ENCODE measurements around the gene ELP5.

The ELP5 gene

DNA sequence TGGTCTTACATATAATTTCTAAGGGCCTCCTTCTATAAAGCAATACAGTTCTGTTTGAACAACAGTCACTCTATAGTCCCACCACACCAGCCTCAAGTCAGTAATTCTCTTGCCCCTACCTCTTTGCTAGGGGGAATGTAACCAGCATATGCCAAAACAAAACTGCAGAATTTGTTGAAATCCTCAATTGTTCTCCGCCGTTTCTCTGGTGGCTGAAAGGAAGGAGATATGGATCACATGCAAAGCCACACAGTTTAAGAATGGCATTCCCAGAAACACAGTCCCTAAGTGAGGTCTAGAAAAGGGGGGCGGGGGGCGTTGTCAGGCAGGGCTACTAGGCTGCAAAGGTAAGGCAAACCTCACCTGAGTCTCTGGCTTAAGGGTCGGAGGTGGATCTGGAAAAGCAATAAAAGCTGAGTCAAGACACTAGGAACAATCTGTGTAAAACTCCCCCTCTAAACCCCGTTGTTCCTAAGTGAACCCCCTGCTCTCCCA lies 14.7 kb upstream of the ELP5 start:
- DNase-seq (ENCODE audit: extremely low read depth, insufficient read length): no peak
- H3K36me3 ChIP-seq (ENCODE audit: control insufficient read depth, insufficient read depth, low read length): peaks cover 18% of the 10 kb centered on the region
- H3K27me3 ChIP-seq (replicated peaks; ENCODE audit: control insufficient read depth, insufficient read depth, low read length): no peaks in the 10 kb centered on the region
- TF ChIP-seq CTCF (IDR thresholded peaks at IDR 0.05; ENCODE audit: insufficient read depth, low read length, poor library complexity, severe bottlenecking): no peak
- H3K4me3 ChIP-seq (replicated peaks; ENCODE audit: low read depth, low read length): peak overlapping the region; percentile 97

- no peak for TF ChIP-seq CTCF (IDR thresholded peaks at IDR 0.05; ENCODE audit: insufficient read depth, low read length, poor library complexity, severe bottlenecking)
- H3K36me3 ChIP-seq (ENCODE audit: control insufficient read depth, insufficient read depth, low read length): peaks cover 18% of the 10 kb centered on the region
- no peaks in the 10 kb centered on the region for H3K27me3 ChIP-seq (replicated peaks; ENCODE audit: control insufficient read depth, insufficient read depth, low read length)
- peak overlapping the region; percentile 97 for H3K4me3 ChIP-seq (replicated peaks; ENCODE audit: low read depth, low read length)
- peak; percentile 86 for DNase-seq (ENCODE audit: extremely low read depth, insufficient read length)
These were observed 14.1 kb upstream of the ELP5 start for GRCh38 chr17:7237761-7238419.

- H3K27me3 ChIP-seq (replicated peaks; ENCODE audit: control insufficient read depth, insufficient read depth, low read length): no peaks in the 10 kb centered on the region
- peaks cover 19% of the 10 kb centered on the region for H3K36me3 ChIP-seq (ENCODE audit: control insufficient read depth, insufficient read depth, low read length)
- TF ChIP-seq CTCF (IDR thresholded peaks at IDR 0.05; ENCODE audit: insufficient read depth, low read length, poor library complexity, severe bottlenecking): no peak
- DNase-seq (ENCODE audit: extremely low read depth, insufficient read length): peak; percentile 52
- H3K4me3 ChIP-seq (replicated peaks; ENCODE audit: low read depth, low read length): peak overlapping the region; percentile 97
These were observed 13.5 kb upstream of the ELP5 start for GRCh38 chr17:7238420-7239090.

DNA sequence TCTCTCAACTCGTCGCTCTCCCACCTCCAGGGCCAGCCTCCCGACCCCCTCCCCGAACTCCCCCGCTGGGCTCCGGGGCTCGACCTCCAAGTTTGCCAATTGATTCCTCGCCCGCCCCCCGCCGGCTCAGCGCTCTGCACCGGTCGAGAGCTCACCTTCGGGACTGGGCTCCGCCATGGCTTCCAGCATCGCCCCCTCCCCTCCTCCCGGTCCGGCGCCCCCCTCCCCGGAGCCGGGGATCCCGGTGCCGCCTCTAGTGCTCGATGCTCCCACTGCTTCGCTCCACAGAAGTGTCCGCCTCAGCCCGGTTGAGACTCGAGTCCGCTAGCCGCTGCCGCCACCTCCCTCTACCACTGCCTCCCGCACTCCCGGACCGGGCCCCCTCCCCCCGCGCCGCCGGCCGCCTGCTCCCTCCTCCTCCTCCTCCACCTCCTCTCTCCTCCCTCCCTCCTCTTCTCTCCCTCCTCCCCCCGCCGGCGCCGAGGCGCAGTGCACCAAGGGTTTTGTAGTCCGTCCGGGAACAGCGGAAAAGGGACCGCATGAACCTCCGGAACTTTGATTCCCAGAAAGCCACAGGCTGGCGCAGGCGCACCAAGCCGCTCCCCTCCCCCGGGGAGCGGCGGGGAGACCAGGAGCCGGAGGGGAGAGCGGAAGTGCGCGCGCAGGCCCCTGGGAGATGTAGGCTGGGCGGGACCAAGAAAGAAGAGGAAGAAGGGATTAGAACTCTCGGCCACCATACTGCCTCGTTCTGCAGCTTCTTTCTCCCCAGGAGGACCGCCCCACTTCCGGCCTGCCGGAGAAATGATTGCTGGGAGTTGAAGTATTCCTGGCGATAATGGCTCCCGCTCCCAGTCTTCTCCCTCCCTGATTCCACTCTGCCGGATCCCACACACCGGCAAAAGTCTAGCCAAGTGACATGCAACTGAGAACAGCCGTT lies 12.7 kb upstream of the ELP5 start, which contains the start of gene PHF23:
TSS of gene PHF23 (minus strand) at position 367 of the 937 bp plus-strand sequence. CDS start at position 189, 178 bp downstream.
- H3K27me3 ChIP-seq (replicated peaks; ENCODE audit: control insufficient read depth, insufficient read depth, low read length): no peaks in the 10 kb centered on the region
- H3K4me3 ChIP-seq (replicated peaks; ENCODE audit: low read depth, low read length): peak within 1 kb of the TSS; percentile 97
- H3K36me3 ChIP-seq (ENCODE audit: control insufficient read depth, insufficient read depth, low read length): peaks cover 19% of the 10 kb centered on the region
- DNase-seq (ENCODE audit: extremely low read depth, insufficient read length): peak; percentile 100
- TF ChIP-seq CTCF (IDR thresholded peaks at IDR 0.05; ENCODE audit: insufficient read depth, low read length, poor library complexity, severe bottlenecking): no peak

GRCh38 chr17:7240375-7240774 lies 11.6 kb upstream of the ELP5 start:
- 0 out of 2 replicates have a peak overlapping the region, but pooled peaks have one; percentile 52 for H3K4me3 ChIP-seq (replicated peaks; ENCODE audit: low read depth, low read length)
- TF ChIP-seq CTCF (IDR thresholded peaks at IDR 0.05; ENCODE audit: insufficient read depth, low read length, poor library complexity, severe bottlenecking): no peak
- H3K27me3 ChIP-seq (replicated peaks; ENCODE audit: control insufficient read depth, insufficient read depth, low read length): no peaks in the 10 kb centered on the region
- peaks cover 17% of the 10 kb centered on the region for H3K36me3 ChIP-seq (ENCODE audit: control insufficient read depth, insufficient read depth, low read length)
- no peak for DNase-seq (ENCODE audit: extremely low read depth, insufficient read length)

Data from GM06990 (cell line).